HG03196 (cell line): ENCODE results near the gene CATSPERE.

Source experiments
- ATAC-seq: cut with Tn5 transposase; IDR thresholded peaks from one replicate; pipeline ENCODE4 v1.9.1; 2021; ENCODE audit not compliant: unreplicated experiment

CATSPERE gene

GRCh38 chr1:244461245-244462071 lies at the start of gene CATSPERE:
Gene CATSPERE (plus strand): TSS chr1:244461273. CDS start chr1:244461430, 157 bp downstream.
- ATAC-seq, result peak; percentile 98

GRCh38 chr1:244412176-244412575 lies 48.9 kb upstream of the CATSPERE start:
- no peak for ATAC-seq

- no peak for ATAC-seq
Observed at GRCh38 chr1:244413736-244414135, 47.3 kb upstream of the CATSPERE start.

GRCh38 chr1:244414543-244414942 lies 46.5 kb upstream of the CATSPERE start:
- ATAC-seq, result no peak

GRCh38 chr1:244419024-244419423 lies 42.0 kb upstream of the CATSPERE start:
- no peak for ATAC-seq

GRCh38 chr1:244422174-244422573 lies 38.9 kb upstream of the CATSPERE start:
- no peak for ATAC-seq

- no peak for ATAC-seq
Observed at GRCh38 chr1:244424649-244425334, 36.3 kb upstream of the CATSPERE start.

GRCh38 chr1:244427647-244428046 lies 33.4 kb upstream of the CATSPERE start:
- no peak for ATAC-seq

- no peak for ATAC-seq
Observed at GRCh38 chr1:244429818-244430217, 31.3 kb upstream of the CATSPERE start.

- ATAC-seq, result no peak
Observed at GRCh38 chr1:244431166-244431565, 29.9 kb upstream of the CATSPERE start.

- ATAC-seq, result no peak
Observed at GRCh38 chr1:244435562-244436205, 25.4 kb upstream of the CATSPERE start.

GRCh38 chr1:244436336-244437085 lies 24.6 kb upstream of the CATSPERE start:
- ATAC-seq, result no peak

GRCh38 chr1:244437086-244437468 lies 24.0 kb upstream of the CATSPERE start:
- ATAC-seq, result no peak

- no peak for ATAC-seq
Observed at GRCh38 chr1:244439391-244440032, 21.6 kb upstream of the CATSPERE start.

GRCh38 chr1:244442850-244443249 lies 18.2 kb upstream of the CATSPERE start:
- ATAC-seq, result no peak

GRCh38 chr1:244444854-244445253 lies 16.2 kb upstream of the CATSPERE start:
- no peak for ATAC-seq

GRCh38 chr1:244445320-244446181 lies 15.5 kb upstream of the CATSPERE start:
- no peak for ATAC-seq

- ATAC-seq, result no peak
Observed at GRCh38 chr1:244447024-244447423, 14.0 kb upstream of the CATSPERE start.

- ATAC-seq, result no peak
Observed at GRCh38 chr1:244447552-244447951, 13.5 kb upstream of the CATSPERE start.
